Measurements from ENCODE around the gene ACKR3. TPM values are rescaled to one million over a fixed set of nuclear protein-coding genes. Genes with fewer than 3 reads are reported as not detected.
A peak's percentile ranks its signal among the peaks of the same experiment; 100 is the strongest.

The ACKR3 gene
- polyA plus RNA-seq, 1 donor, result 92.9 TPM

DNA sequence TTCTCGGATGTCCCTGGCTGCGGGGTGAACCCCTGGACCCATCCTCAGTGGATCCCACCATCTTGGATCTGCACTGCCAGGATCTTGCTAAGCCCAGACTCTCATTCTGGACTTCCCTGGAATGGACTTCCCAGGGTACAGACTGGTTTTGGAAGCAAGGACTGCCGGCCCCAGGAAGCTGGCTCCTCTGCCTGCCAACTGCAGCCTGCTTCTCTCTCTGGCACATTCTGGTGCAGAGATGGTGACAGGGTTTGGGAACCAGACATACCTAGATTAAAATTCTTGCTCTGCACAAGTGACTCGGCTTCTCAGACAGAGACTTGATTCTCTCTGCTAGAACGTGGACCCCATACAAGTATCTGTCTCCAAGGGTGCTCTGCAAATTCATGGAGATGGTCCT, 29.4 kb downstream of the ACKR3 start:
- no peak for DNase-seq
- H3K27ac ChIP-seq (ENCODE audit: low read length), result no peak overlapping the region
- H3K4me3 ChIP-seq (ENCODE audit: low read length), result no peak overlapping the region
- no peaks in the 10 kb centered on the region for H3K4me1 ChIP-seq (ENCODE audit: control insufficient read depth, insufficient read depth, low read length)
- H3K9me3 ChIP-seq (ENCODE audit: control insufficient read depth, low read depth, low read length), result peaks cover 6% of the 10 kb centered on the region
- WGBS (ENCODE audit: insufficient coverage, low lambda C conversion rate), result no CpG with 5 or more reads among the region's 5 CpGs
- no peaks in the 10 kb centered on the region for H3K27me3 ChIP-seq (ENCODE audit: control insufficient read depth, insufficient read depth, low read length)
- no peaks in the 10 kb centered on the region for H3K36me3 ChIP-seq (ENCODE audit: control insufficient read depth, insufficient read depth, low read length)

DNA sequence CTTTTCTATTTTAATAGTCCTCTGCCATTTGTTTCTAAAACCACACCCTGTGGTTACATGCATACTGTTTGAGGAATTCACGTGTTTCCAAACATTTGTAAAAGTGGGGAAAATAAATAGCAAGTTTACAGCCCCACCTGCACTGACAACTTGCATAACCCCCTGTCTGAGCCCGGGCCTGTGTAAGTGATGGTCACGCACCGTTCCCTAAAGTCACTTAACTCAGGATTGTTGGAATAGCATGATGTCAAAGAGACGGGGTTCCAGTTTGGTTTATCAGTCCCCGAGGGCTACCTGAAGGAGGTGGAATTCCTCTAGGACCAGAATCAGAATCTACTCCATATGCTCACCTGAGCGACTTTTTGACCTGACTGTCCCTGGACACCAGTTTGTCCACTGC, 30.5 kb downstream of the ACKR3 start:
- no peak overlapping the region for H3K27ac ChIP-seq (ENCODE audit: low read length)
- no peak overlapping the region for H3K4me3 ChIP-seq (ENCODE audit: low read length)
- WGBS (ENCODE audit: insufficient coverage, low lambda C conversion rate), result no CpG with 5 or more reads among the region's 7 CpGs
- no peaks in the 10 kb centered on the region for H3K36me3 ChIP-seq (ENCODE audit: control insufficient read depth, insufficient read depth, low read length)
- no peaks in the 10 kb centered on the region for H3K9me3 ChIP-seq (ENCODE audit: control insufficient read depth, low read depth, low read length)
- no peaks in the 10 kb centered on the region for H3K4me1 ChIP-seq (ENCODE audit: control insufficient read depth, insufficient read depth, low read length)
- no peaks in the 10 kb centered on the region for H3K27me3 ChIP-seq (ENCODE audit: control insufficient read depth, insufficient read depth, low read length)
- no peak for DNase-seq

DNA sequence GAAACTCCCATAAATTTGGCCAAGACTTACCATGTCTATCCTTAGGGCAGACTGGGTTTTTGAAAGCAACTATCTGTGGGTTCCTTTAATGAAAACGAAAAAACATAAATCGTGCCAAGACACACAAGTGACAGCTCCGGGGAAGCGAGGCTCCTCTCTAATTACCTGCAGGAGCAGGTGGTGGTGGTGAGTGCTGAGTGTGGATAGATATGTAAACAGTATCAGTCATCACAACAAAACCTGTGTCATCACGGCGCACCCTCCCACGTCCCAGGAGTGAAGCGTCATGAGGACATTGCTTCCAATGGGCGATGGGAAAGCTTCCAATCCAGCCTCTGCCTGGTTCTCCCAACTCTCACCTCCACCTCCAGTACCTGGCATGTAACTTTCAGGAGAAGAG, 31.3 kb downstream of the ACKR3 start:
- no CpG with 5 or more reads among the region's 9 CpGs for WGBS (ENCODE audit: insufficient coverage, low lambda C conversion rate)
- Histone ChIP-seq H3K27ac (ENCODE audit: low read length) (no peak overlapping the region), H3K4me1 (ENCODE audit: control insufficient read depth, insufficient read depth, low read length) (no peaks in the 10 kb centered on the region), H3K9me3 (ENCODE audit: control insufficient read depth, low read depth, low read length) (no peaks in the 10 kb centered on the region), H3K36me3 (ENCODE audit: control insufficient read depth, insufficient read depth, low read length) (no peaks in the 10 kb centered on the region), H3K27me3 (ENCODE audit: control insufficient read depth, insufficient read depth, low read length) (no peaks in the 10 kb centered on the region), H3K4me3 (ENCODE audit: low read length) (no peak overlapping the region)
- DNase-seq, result no peak

DNA sequence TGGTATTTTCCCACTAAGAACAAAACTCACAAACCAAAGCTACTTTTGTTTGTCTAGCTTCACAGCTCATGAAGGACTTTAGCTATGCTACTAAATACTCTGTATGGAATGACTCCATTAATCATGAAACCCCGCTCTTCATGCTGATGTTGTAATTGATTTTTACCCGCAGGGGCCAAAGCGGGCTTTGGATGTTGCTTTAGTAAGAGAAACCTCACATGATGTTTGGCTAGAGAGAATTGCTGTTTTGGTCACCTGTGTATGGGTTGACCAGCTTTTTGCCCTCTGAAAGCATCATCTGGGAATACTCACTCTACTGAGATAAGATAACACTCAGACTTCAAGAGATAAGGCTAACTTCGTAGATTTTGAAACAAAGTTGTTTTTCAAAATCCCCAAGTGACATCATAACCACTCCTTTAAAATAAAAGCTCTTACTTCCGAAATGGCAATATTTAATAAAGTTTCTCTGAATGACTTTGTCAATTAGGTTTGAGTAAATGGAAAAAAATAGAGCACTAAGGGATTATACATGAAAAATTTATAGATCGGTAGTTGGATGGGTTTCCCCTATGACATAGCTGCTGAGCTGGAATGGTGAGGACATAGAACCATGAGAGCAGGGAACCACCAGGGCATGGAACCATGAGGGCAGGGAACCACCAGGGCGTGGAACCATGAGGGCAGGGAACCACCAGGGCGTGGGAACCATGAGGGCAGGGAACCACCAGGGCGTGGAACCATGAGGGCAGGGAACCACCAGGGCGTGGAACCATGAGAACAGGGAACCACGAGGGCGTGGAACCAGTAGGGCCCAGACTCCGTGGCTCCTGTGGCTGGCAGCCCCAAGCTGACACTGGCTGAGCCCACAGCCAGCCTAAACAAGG, 31.9 kb downstream of the ACKR3 start:
- no peaks in the 10 kb centered on the region for H3K4me1 ChIP-seq (ENCODE audit: control insufficient read depth, insufficient read depth, low read length)
- no peaks in the 10 kb centered on the region for H3K9me3 ChIP-seq (ENCODE audit: control insufficient read depth, low read depth, low read length)
- H3K27me3 ChIP-seq (ENCODE audit: control insufficient read depth, insufficient read depth, low read length), result no peaks in the 10 kb centered on the region
- WGBS (ENCODE audit: insufficient coverage, low lambda C conversion rate), result 100% methylated on average over 1 of the region's 13 CpGs
- no peak overlapping the region for H3K27ac ChIP-seq (ENCODE audit: low read length)
- no peaks in the 10 kb centered on the region for H3K36me3 ChIP-seq (ENCODE audit: control insufficient read depth, insufficient read depth, low read length)
- no peak overlapping the region for H3K4me3 ChIP-seq (ENCODE audit: low read length)
- no peak for DNase-seq

DNA sequence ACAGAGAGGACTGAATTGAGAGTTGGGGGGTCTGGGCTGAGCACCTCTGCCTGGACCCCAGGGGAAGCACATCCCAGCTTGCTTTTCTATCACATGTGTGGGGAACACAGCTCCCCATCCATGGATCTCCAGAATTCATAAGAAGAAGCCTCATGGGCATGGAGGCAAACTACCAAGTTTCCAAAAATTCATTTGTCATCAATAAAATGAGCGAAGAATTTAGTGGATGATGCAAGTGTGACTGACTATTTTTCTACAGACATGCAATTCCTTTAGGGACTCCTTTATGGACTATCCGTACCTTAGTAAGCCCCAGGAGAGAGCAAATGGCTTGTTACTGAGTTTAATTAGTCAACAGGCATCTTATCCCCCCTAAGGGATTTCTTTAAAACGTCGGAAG, 33.1 kb downstream of the ACKR3 start:
- no peak for DNase-seq
- no peak overlapping the region for H3K27ac ChIP-seq (ENCODE audit: low read length)
- H3K4me3 ChIP-seq (ENCODE audit: low read length), result no peak overlapping the region
- H3K36me3 ChIP-seq (ENCODE audit: control insufficient read depth, insufficient read depth, low read length), result no peaks in the 10 kb centered on the region
- no peaks in the 10 kb centered on the region for H3K27me3 ChIP-seq (ENCODE audit: control insufficient read depth, insufficient read depth, low read length)
- no peaks in the 10 kb centered on the region for H3K9me3 ChIP-seq (ENCODE audit: control insufficient read depth, low read depth, low read length)
- no peaks in the 10 kb centered on the region for H3K4me1 ChIP-seq (ENCODE audit: control insufficient read depth, insufficient read depth, low read length)
- no CpG with 5 or more reads among the region's 4 CpGs for WGBS (ENCODE audit: insufficient coverage, low lambda C conversion rate)

DNA sequence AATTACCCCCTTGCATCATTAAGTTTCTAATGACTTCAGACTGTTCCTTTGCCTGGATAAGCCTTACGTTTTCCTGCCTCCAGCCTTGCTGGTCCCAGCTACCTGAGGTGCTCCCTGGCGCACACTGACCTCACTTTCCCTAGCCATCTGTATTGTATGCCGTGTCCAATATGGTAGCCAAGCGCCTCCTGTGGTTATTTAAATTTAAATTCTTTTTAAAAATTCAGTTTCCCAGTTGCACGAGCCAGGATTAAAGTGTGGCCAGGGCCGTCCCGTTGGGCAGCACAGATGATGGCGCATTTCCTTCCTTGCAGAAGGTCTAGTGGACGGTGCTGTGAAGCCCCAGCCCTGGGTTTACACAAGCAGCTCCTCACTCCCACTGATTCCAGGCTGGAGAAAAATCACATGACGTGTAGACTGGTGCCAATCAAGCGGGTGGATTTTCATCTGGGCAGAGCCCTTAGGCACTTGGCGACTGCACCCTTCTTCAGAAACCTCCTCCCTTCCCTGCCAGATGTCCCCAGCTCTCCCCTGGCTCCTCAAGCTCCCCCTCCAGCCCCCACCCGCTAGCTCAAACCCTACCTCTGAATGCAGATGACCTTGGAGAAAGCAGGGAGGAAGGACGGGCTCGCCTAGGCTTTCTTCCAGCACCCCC, 33.9 kb downstream of the ACKR3 start:
- no peaks in the 10 kb centered on the region for H3K36me3 ChIP-seq (ENCODE audit: control insufficient read depth, insufficient read depth, low read length)
- H3K4me3 ChIP-seq (ENCODE audit: low read length), result no peak overlapping the region
- H3K9me3 ChIP-seq (ENCODE audit: control insufficient read depth, low read depth, low read length), result no peaks in the 10 kb centered on the region
- no peak overlapping the region for H3K27ac ChIP-seq (ENCODE audit: low read length)
- DNase-seq, result no peak
- 100% methylated on average over 1 of the region's 15 CpGs for WGBS (ENCODE audit: insufficient coverage, low lambda C conversion rate)
- no peaks in the 10 kb centered on the region for H3K27me3 ChIP-seq (ENCODE audit: control insufficient read depth, insufficient read depth, low read length)
- H3K4me1 ChIP-seq (ENCODE audit: control insufficient read depth, insufficient read depth, low read length), result no peaks in the 10 kb centered on the region

DNA sequence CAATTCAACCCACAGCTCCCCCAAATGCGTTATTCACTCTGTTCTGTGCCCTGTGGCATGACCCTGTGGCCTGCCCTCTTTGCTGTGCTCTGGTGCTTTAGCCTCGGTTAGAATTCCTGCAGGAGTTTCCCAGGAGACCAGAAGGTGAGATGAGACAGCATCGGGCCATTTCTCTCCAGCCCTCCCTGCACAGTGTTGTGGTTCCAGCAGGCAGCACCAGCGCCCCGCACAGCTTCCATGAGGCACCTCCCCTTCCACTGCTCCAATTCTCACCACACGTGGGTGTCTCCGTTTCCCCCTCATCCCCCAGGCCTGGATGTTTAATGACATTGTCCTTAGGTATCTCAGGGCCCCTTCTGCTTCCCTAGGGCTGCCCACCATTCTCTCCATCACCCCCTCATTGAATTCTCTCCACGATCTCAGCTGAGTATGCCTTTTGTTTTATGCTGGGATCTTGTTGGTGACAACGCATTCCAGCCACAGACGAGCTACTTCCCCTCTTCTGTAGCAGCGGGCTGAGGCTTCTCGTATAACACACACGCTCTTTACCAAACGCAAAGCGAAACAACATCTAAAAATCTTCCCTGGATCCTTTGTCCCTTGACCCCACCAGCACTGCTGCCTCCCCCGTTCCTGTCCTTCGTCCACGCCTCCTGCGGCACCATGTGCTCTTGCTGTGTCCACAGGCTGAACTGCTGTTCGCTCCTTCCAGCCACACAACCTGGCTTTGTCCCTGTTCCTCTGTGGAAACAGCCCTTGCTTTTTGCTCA, 35.1 kb downstream of the ACKR3 start:
- no peak overlapping the region for H3K4me3 ChIP-seq (ENCODE audit: low read length)
- H3K27me3 ChIP-seq (ENCODE audit: control insufficient read depth, insufficient read depth, low read length), result no peaks in the 10 kb centered on the region
- DNase-seq, result no peak
- no peaks in the 10 kb centered on the region for H3K9me3 ChIP-seq (ENCODE audit: control insufficient read depth, low read depth, low read length)
- H3K4me1 ChIP-seq (ENCODE audit: control insufficient read depth, insufficient read depth, low read length), result no peaks in the 10 kb centered on the region
- no peaks in the 10 kb centered on the region for H3K36me3 ChIP-seq (ENCODE audit: control insufficient read depth, insufficient read depth, low read length)
- no peak overlapping the region for H3K27ac ChIP-seq (ENCODE audit: low read length)
- 80% methylated on average over 2 of the region's 20 CpGs for WGBS (ENCODE audit: insufficient coverage, low lambda C conversion rate)

DNA sequence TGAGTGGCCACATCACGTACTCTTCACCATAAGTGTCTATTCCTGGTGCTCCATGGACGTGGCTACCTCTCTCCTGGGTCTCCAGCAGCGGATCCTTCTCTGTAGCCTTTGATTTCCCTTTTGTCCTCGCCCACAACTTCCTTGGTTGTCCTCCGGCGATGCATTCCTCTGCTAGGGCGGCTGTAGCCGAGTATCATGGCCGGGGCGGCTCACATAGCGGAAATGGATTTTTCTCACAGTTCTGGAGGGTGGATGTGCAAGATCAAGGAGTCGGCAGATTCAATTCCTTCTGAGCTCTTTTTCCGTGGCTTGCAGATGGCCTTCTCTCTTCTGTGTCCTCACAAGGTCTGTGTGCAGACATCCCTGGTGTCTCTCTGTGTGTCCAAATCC, 35.7 kb downstream of the ACKR3 start:
- Histone ChIP-seq H3K4me1 (ENCODE audit: control insufficient read depth, insufficient read depth, low read length) (no peaks in the 10 kb centered on the region), H3K27me3 (ENCODE audit: control insufficient read depth, insufficient read depth, low read length) (no peaks in the 10 kb centered on the region), H3K4me3 (ENCODE audit: low read length) (no peak overlapping the region), H3K36me3 (ENCODE audit: control insufficient read depth, insufficient read depth, low read length) (no peaks in the 10 kb centered on the region), H3K27ac (ENCODE audit: low read length) (no peak overlapping the region), H3K9me3 (ENCODE audit: control insufficient read depth, low read depth, low read length) (no peaks in the 10 kb centered on the region)
- no peak for DNase-seq
- WGBS (ENCODE audit: insufficient coverage, low lambda C conversion rate), result no CpG with 5 or more reads among the region's 13 CpGs

DNA sequence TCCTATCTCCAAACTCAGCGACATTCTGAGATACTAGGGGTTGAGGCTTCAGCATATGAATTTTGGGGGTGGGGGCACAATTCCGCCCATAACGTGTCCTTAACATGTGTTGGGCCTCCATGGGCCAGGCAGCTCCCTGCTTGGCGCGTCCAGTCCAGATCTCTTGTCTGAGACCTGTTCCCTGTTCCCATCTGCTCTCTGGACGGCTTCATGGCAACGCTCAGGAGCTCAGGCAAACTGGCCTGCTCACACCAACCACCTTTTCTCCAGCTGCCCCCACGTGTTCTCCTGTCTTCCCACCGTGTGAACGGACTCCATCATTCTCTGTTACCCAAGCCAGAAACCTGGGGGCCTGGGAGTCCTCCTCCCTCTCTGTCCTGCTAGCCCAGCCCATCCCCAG, 36.4 kb downstream of the ACKR3 start:
- no peak overlapping the region for H3K4me3 ChIP-seq (ENCODE audit: low read length)
- DNase-seq, result no peak
- no peaks in the 10 kb centered on the region for H3K36me3 ChIP-seq (ENCODE audit: control insufficient read depth, insufficient read depth, low read length)
- H3K27ac ChIP-seq (ENCODE audit: low read length), result no peak overlapping the region
- WGBS (ENCODE audit: insufficient coverage, low lambda C conversion rate), result 90% methylated on average over 2 of the region's 10 CpGs
- H3K4me1 ChIP-seq (ENCODE audit: control insufficient read depth, insufficient read depth, low read length), result no peaks in the 10 kb centered on the region
- H3K27me3 ChIP-seq (ENCODE audit: control insufficient read depth, insufficient read depth, low read length), result no peaks in the 10 kb centered on the region
- no peaks in the 10 kb centered on the region for H3K9me3 ChIP-seq (ENCODE audit: control insufficient read depth, low read depth, low read length)

DNA sequence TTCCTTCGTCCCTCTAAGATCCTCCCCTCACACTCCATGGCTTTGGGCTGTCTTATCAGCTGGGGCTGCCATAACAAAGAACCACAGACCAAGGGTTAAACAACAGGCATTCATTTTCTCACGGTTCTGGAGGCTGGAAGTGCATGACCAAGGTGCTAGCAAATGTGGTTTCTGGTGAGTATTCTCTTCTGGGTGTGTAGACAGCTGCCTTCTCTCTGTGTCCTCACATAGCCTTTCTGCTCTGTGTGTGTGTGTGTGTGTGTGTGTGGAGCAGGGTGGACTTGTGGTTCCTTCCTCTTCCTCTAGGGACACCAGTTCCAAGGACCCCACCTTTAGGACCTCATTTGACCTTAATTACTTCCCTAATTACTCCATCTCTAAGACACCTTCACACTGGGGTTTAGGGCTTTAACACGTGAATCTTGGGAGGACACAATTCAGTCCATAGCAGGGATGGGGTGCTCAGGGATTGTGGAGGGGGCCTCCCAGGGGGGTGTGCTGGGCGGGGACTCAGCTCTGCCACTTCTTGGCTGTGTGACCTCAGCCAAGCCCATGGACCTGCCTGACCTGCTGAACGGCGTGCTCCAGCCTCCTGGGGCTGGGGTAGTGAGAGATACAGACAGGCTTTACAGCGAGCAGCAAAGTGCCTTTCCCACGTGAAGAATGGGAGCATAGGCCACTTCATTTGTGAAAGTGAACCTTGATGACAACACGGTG, 38.0 kb downstream of the ACKR3 start:
- Histone ChIP-seq H3K27me3 (ENCODE audit: control insufficient read depth, insufficient read depth, low read length) (no peaks in the 10 kb centered on the region), H3K4me1 (ENCODE audit: control insufficient read depth, insufficient read depth, low read length) (no peaks in the 10 kb centered on the region), H3K9me3 (ENCODE audit: control insufficient read depth, low read depth, low read length) (no peaks in the 10 kb centered on the region), H3K4me3 (ENCODE audit: low read length) (no peak overlapping the region), H3K36me3 (ENCODE audit: control insufficient read depth, insufficient read depth, low read length) (no peaks in the 10 kb centered on the region), H3K27ac (ENCODE audit: low read length) (no peak overlapping the region)
- no CpG with 5 or more reads among the region's 9 CpGs for WGBS (ENCODE audit: insufficient coverage, low lambda C conversion rate)
- DNase-seq, result peak in 1 of 2 donors; percentile 25
